HG02938 (cell line): Measurements from ENCODE around the gene SNX5.
A peak's percentile ranks its signal among the peaks of the same experiment; 100 is the strongest.

Experiments
- ATAC-seq: cut with Tn5 transposase; IDR thresholded peaks from one replicate; pipeline ENCODE4 v1.9.1; 2021; ENCODE audit warnings: mild to moderate bottlenecking, moderate library complexity; ENCODE audit not compliant: unreplicated experiment

Gene SNX5

GRCh38 chr20:17993546-17993945 lies 25.0 kb upstream of the SNX5 start:
- ATAC-seq, result no peak

- ATAC-seq, result no peak
Observed at GRCh38 chr20:17992847-17993513, 24.4 kb upstream of the SNX5 start.

- no peak for ATAC-seq
Observed at GRCh38 chr20:17992224-17992637, 23.6 kb upstream of the SNX5 start.

GRCh38 chr20:17990278-17990972 lies 21.8 kb upstream of the SNX5 start:
- no peak for ATAC-seq

- no peak for ATAC-seq
Observed at GRCh38 chr20:17987988-17988387, 19.4 kb upstream of the SNX5 start.

GRCh38 chr20:17985388-17986018 lies 16.9 kb upstream of the SNX5 start:
- ATAC-seq, result no peak

GRCh38 chr20:17976305-17976704 lies 7.7 kb upstream of the SNX5 start:
- no peak for ATAC-seq

- no peak for ATAC-seq
Observed at GRCh38 chr20:17972121-17972520, 3.5 kb upstream of the SNX5 start.

GRCh38 chr20:17971300-17972013 lies 2.9 kb upstream of the SNX5 start:
- no peak for ATAC-seq

- ATAC-seq, result no peak
Observed at GRCh38 chr20:17969884-17970409, 1.4 kb upstream of the SNX5 start.

GRCh38 chr20:17969278-17969883 lies 787 bp upstream of the SNX5 start:
- ATAC-seq, result peak; percentile 6

- ATAC-seq, result peak; percentile 5
Observed at GRCh38 chr20:17967521-17968365, 851 bp downstream of the SNX5 start.

GRCh38 chr20:17966432-17967310 lies 1.9 kb downstream of the SNX5 start:
- no peak for ATAC-seq

- no peak for ATAC-seq
Observed at GRCh38 chr20:17965042-17965697, 3.4 kb downstream of the SNX5 start.

GRCh38 chr20:17964632-17965031 lies 4.0 kb downstream of the SNX5 start:
- ATAC-seq, result no peak

- ATAC-seq, result no peak
Observed at GRCh38 chr20:17964073-17964472, 4.5 kb downstream of the SNX5 start.

- ATAC-seq, result no peak
Observed at GRCh38 chr20:17963114-17963897, 5.3 kb downstream of the SNX5 start.

- no peak for ATAC-seq
Observed at GRCh38 chr20:17961587-17961940, 7.0 kb downstream of the SNX5 start.
